ENCODE results near the gene TMEM132A. TPM values are rescaled to one million over a fixed set of nuclear protein-coding genes. Genes with fewer than 3 reads are reported as not detected.

The TMEM132A gene
- total RNA-seq, 1 donor from 2014 or later, result 218 TPM

- H3K4me3 Mint-ChIP-seq, result no peak overlapping the region
- no peak for DNase-seq (ENCODE audit: extremely low spot score, unreplicated experiment)
- no peaks in the 10 kb centered on the region for H3K9me3 Mint-ChIP-seq
- H3K27ac Mint-ChIP-seq, result no peak overlapping the region
- peaks cover 6% of the 10 kb centered on the region for H3K4me1 Mint-ChIP-seq (ENCODE audit: unreplicated experiment)
- TF ChIP-seq CTCF (conservative IDR thresholded peaks at IDR 0.05), result no peak
- H3K27me3 Mint-ChIP-seq, result no peaks in the 10 kb centered on the region
- peaks cover 12% of the 10 kb centered on the region for H3K36me3 Mint-ChIP-seq
These were observed 44.2 kb upstream of the TMEM132A start for GRCh38 chr11:60879971-60880588.

- Mint-ChIP-seq H3K4me1 (ENCODE audit: unreplicated experiment) (peaks cover 6% of the 10 kb centered on the region), H3K9me3 (no peaks in the 10 kb centered on the region), H3K36me3 (peaks cover 17% of the 10 kb centered on the region), H3K4me3 (no peak overlapping the region), H3K27ac (peak overlapping the region; percentile 78), H3K27me3 (no peaks in the 10 kb centered on the region)
- TF ChIP-seq CTCF (conservative IDR thresholded peaks at IDR 0.05), result no peak
- DNase-seq (ENCODE audit: extremely low spot score, unreplicated experiment), result no peak
These were observed 43.5 kb upstream of the TMEM132A start for GRCh38 chr11:60880643-60881282.

GRCh38 chr11:60887556-60887955 lies 36.7 kb upstream of the TMEM132A start:
- no peak for DNase-seq (ENCODE audit: extremely low spot score, unreplicated experiment)
- H3K36me3 Mint-ChIP-seq, result peaks cover 31% of the 10 kb centered on the region
- H3K4me1 Mint-ChIP-seq (ENCODE audit: unreplicated experiment), result peaks cover 11% of the 10 kb centered on the region
- peak; percentile 62 for TF ChIP-seq CTCF (conservative IDR thresholded peaks at IDR 0.05)
- no peaks in the 10 kb centered on the region for H3K9me3 Mint-ChIP-seq
- no peak overlapping the region for H3K4me3 Mint-ChIP-seq
- no peaks in the 10 kb centered on the region for H3K27me3 Mint-ChIP-seq
- no peak overlapping the region for H3K27ac Mint-ChIP-seq

GRCh38 chr11:60889869-60890311 lies 34.4 kb upstream of the TMEM132A start:
- H3K27me3 Mint-ChIP-seq, result no peaks in the 10 kb centered on the region
- H3K4me3 Mint-ChIP-seq, result no peak overlapping the region
- DNase-seq (ENCODE audit: extremely low spot score, unreplicated experiment), result no peak
- H3K27ac Mint-ChIP-seq, result peak overlapping the region; percentile 2
- peaks cover 11% of the 10 kb centered on the region for H3K4me1 Mint-ChIP-seq (ENCODE audit: unreplicated experiment)
- no peaks in the 10 kb centered on the region for H3K9me3 Mint-ChIP-seq
- peaks cover 30% of the 10 kb centered on the region for H3K36me3 Mint-ChIP-seq
- TF ChIP-seq CTCF (conservative IDR thresholded peaks at IDR 0.05), result no peak

- Mint-ChIP-seq H3K27me3 (no peaks in the 10 kb centered on the region), H3K36me3 (peaks cover 25% of the 10 kb centered on the region), H3K4me3 (no peak overlapping the region), H3K9me3 (no peaks in the 10 kb centered on the region), H3K27ac (no peak overlapping the region), H3K4me1 (ENCODE audit: unreplicated experiment) (peaks cover 11% of the 10 kb centered on the region)
- TF ChIP-seq CTCF (conservative IDR thresholded peaks at IDR 0.05), result no peak
- DNase-seq (ENCODE audit: extremely low spot score, unreplicated experiment), result no peak
These were observed 33.6 kb upstream of the TMEM132A start for GRCh38 chr11:60890696-60891095.

Data from type B pancreatic cell (in vitro differentiated cells).